ENCODE results near the gene STARD9.
"Not testable (repeated sequence)": the region's sequence is repeated elsewhere in the genome, so short reads cannot be mapped to it uniquely, and the experiment has no call there.

Gene STARD9

DNA sequence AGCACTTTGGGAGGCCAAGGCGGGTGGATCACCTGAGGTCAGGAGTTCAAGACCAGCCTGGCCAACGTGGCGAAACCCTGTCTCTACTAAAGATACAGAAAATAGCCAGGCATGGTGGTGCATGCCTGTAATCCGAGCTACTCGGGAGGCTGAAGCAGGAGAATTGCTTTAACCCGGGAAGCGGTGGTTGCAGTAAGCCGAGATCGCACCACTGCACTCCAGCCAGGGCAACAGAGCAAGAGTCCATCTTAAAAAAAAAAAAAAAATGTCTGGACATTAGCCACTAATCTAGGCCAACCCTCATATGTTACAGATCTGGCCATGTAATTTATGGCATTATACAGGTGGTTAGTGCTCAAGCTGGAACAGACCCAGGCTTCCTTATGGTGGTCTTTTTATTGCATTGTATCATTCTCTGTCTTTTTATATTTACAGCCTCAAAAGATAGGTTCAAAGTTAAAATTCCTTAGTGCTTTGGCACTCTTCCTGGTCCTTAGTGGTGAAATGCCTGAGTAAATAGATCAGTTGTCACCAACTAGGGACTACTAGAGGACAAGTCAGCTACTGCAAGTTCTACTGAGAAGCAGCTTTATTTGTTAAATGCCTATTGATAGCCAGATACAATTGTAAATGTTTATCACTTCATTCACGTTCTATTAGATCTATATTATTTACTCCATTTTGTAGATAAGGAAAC, 16.0 kb downstream of the STARD9 start:
- DNase-seq: no peak

GRCh38 chr15:42592716-42593115, 17.3 kb downstream of the STARD9 start:
- DNase-seq: no peak

GRCh38 chr15:42593143-42593542, 17.7 kb downstream of the STARD9 start:
- DNase-seq: no peak

- no peak for DNase-seq
These were observed 18.7 kb downstream of the STARD9 start for GRCh38 chr15:42594095-42594494.

DNA sequence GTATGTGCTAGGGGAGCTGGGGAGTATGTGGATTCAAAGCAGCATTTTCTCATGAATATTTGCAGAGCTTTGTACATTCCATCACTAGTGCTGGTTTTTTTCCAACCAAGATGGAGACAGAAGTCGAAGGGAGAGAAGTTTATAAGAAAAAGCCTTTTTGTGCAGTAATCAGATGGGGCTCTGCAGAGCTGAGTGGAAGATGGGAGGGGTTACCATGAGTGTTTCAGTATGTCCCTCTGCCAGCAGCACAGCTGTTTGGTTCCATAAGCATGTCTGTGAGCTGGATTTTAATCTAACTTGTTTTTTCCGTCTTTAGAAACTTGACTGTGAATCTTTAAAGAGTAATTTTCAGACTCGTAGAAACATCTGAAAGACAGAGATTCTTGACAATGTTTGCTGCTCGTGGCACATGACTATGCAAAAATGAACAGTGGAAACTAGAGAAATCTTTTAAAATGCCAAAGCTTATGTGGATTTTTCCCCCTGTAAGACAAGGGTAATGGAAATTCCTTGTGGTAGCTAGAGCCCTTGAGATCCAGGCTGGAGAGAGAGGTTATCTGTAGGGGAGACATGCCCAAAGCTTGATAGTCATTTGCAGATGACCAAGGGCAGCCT, 20.3 kb downstream of the STARD9 start:
- no peak for DNase-seq

- DNase-seq: not testable (repeated sequence)
These were observed 25.9 kb downstream of the STARD9 start for GRCh38 chr15:42601316-42601715.

- no peak for DNase-seq
These were observed 27.1 kb downstream of the STARD9 start for GRCh38 chr15:42602501-42602900.

DNA sequence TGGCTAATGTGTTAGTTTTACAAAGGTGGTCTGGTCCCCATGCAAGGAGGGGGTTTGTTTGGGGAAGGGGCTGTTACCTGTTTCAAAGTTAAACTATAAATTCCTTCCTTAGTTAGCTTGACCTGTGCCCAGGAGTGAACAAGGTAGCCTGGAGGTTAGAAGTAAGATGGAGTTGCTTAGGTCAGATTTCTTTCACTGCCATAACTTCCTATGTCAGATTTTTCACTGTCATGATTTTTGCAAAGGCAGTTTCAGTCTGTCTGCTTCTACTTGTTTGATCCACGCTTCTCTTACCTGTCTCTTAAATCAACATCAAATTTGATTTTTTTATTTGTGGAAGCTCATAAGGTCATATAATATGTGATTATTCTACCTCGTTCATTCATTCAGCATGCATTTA, 28.6 kb downstream of the STARD9 start:
- DNase-seq: no peak

- DNase-seq: no peak
These were observed 29.7 kb downstream of the STARD9 start for GRCh38 chr15:42604894-42605744.

- DNase-seq: no peak
These were observed 30.4 kb downstream of the STARD9 start for GRCh38 chr15:42605796-42606195.

DNA sequence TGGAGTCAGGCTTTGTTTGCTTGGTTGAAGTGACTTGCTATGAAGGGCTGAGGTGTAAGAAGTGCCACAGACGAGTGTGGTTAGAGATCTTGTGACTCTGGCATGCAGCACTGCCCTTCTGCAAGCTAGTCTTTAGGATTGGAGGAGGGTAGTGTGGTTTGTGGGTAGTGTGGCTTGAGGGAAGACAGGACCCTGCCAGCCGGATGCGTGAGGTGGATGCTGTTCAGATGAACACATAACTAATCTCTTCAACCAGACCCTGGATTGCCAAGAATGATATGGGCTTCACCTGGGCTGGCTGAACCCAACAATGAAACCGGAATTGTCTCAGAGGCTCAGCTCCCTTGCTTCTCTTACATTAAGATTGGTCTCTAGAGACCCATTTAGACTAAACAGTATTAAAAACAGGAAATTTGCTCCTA, 32.7 kb downstream of the STARD9 start:
- no peak for DNase-seq

DNA sequence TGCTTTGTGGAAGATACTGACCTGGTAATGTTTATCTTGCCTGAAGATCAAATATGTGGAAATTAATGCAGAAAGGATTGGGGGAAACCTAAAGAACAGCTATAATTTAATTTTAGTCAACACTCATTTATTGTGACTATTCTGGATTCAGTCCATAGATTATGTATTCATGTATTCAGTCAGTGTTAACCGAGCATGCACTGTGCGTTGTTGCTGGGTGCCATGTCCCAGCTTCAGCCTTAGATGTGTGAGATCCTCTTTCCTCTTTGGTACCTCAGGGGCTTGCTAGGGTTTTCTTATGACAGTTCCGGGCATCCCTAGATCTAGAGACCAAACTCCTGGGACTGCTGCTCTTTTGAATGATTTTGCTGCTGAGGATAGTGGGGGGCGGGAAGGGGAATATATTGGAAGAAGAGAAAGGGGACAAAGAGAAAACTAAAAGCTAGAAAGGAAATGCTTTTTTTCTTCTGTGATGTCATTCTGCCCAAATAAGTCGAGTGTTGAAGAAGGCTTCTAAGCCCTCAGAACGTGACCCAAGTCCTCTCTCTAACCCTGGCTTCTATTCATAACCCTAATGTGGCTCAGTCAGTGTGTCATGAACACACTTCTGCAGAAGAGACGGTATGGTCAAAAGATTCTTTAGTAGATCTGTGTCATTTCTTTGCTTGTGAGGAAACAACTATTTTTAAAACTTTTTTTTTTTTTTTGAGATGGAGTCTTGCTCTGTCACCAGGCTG, 33.5 kb downstream of the STARD9 start:
- no peak for DNase-seq

DNA sequence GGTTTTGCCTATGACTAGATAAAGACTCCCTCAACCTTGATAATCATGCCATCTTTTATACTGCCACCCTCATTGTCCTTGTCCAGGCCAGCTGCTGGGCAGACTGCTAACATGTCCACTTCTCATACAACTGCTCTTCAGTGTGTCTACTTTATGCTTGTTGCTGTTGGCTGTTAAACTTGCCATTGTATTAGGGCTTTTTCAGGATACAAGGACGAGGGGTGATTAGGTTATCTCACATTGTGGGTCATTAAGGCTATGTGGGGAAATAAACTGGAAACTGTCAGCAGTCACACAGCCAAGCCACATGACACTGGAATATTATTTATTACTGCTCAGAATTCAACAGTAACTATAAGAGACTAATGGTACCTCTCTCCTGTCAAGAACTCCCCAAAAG, 36.1 kb downstream of the STARD9 start:
- DNase-seq: no peak

DNA sequence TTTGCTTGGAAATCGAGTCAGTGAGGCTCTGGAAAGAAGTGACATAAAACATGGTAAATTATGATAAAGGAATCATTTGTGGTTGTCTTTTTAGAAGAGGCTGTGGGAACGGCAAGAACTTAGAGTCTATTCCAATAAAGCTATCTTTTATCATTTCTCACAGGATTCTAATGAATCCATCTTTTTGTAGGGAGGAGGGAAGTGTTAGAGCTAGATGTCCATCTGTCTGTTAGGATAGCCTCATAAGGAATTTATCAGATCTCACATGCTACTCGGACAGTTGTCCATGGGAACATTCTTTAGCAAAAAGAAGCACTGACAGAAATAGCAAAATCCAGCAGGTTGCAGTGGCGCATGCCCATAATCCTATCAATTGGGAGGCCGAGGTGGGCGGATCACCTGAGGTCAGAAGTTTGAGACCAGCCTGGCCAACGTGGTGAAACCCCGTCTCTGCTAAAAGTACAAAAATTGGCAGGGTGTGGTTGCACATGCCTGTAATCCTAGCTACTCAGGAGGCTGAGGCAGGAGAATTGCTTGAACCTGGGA, 37.0 kb downstream of the STARD9 start:
- DNase-seq: no peak

GRCh38 chr15:42616107-42616506, 40.7 kb downstream of the STARD9 start:
- DNase-seq: no peak

GRCh38 chr15:42619656-42620371, 44.4 kb downstream of the STARD9 start:
- DNase-seq: no peak

DNA sequence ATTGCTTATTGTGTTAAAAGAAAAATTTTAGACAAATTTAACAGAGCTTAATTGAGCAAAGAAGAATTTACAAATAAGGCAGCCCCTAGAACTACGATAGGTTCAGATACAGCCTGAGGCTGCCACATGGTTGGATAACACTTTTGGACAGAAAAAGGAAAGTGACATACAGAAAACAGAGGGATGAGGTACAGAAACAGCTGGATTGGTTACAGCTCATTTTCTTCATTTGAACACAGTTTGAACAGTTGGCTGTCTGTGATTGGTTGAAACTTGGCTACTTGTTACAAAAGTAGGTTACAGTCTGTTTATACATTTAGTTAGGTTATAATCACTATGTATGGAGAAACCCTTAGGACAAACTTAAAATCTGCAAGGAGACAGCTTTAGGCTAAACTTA, 46.0 kb downstream of the STARD9 start:
- DNase-seq: no peak

- no peak for DNase-seq
These were observed 46.9 kb downstream of the STARD9 start for GRCh38 chr15:42621996-42622925.

DNA sequence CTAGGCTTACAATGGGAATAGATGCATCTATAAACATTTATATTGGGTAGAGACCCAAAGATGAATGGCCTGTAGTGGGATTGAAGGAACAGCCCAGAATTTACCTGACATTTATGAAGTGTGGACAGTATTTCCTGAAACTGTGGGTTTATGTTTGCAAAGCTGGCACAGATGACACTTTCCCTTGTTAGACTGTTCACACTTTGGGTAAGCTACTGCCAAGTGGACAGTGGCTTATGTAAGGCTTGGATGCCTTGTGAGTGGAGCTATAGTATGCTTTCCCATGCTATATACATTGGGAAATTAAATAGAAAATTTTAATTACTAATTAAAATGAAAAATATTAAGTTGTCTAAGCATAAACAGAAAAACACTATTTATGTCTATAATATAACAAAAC, 48.5 kb downstream of the STARD9 start:
- no peak for DNase-seq

- DNase-seq: no peak
These were observed 52.1 kb downstream of the STARD9 start for GRCh38 chr15:42627485-42627884.

DNA sequence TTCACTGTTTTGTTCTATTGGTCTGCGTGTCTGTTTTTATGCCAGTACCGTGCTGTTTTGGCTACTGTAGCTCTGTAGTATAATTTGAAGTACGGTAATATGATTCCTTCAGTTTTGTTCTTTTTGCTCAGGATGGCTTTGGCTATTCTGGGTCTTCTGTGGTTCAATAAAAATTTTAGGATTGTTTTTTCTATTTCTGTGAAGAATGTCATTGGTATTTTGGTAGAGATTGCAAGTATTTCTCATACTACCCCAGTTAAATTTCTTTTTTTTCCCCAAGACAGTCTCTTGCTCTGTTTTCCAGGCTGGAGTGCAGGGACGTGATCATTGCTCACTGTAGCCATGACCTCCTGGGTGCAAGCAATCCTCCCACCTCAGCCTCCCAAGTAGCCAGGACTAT, 53.4 kb downstream of the STARD9 start:
- DNase-seq: no peak

Data from T1000 (cell line).